A549 (cell line): ENCODE results near the gene DEF6. TPM values are rescaled to one million over a fixed set of nuclear protein-coding genes. Genes with fewer than 3 reads are reported as not detected.
A peak's percentile ranks its signal among the peaks of the same experiment; 100 is the strongest.
"Not testable (repeated sequence)": the region's sequence is repeated elsewhere in the genome, so short reads cannot be mapped to it uniquely, and the experiment has no call there.

Experiments
- ATAC-seq, 2 experiments: fragments of 200-7000 bp in 1 of 2; fragments of >200 bp in 1 of 2; cut with Nextera tagmentation in 1 of 2; cut with Tn5 transposase in 1 of 2; 3 replicates each; pipeline versions ENCODE4 v1.8.0 to v1.9.1; 2018 to 2020; ENCODE audit warnings: mild to moderate bottlenecking in 1 of 2, moderate library complexity in 1 of 2
- CTCF ChIA-PET: fragments of 300-600 bp; sonication (Branson Sonifier 250); formaldehyde crosslinking; extraction: SDS; loops from one replicate; lab custom pipeline; 2021; ENCODE audit warnings: antibody characterized with exemption, inconsistent platforms; lab: Yijun Ruan, JAX
- POLR2A ChIA-PET: fragments of 350-600 bp; formaldehyde crosslinking; extraction: SDS; loops from one replicate; lab custom pipeline; 2021; ENCODE audit warnings: antibody characterized with exemption, inconsistent platforms; lab: Yijun Ruan, JAX
- DNase-seq, 2 experiments: peaks; one replicate each; pipeline versions ENCODE4 v3.0.0 to v3.0.0-alpha.2; 2011 to 2016; ENCODE audit warnings: low read depth in 1 of 2, low spot score in 1 of 2
- FAIRE-seq: peaks from 2 replicates; lab custom pipeline; 2011; peaks lifted over from hg19 to GRCh38; lab: Jason Lieb, UNC
- H3K27ac ChIP-seq, 2 experiments: fragments of >200 bp; sonication (Bioruptor Twin); formaldehyde crosslinking; 3 replicates each; pipeline ENCODE4 v1.5.1; 2016 to 2017
- H3K4me1 ChIP-seq: fragments of >200 bp; sonication (Bioruptor Twin); formaldehyde crosslinking; 3 replicates; pipeline ENCODE4 v1.6.1; 2016
- H3K4me2 ChIP-seq: fragments of >200 bp; sonication (Bioruptor Twin); formaldehyde crosslinking; 3 replicates; pipeline ENCODE4 v1.6.1; 2016
- H3K4me3 ChIP-seq: fragments of >200 bp; sonication (Bioruptor Twin); formaldehyde crosslinking; 3 replicates; pipeline ENCODE4 v1.5.1; 2016
- H3K9me3 ChIP-seq: fragments of >200 bp; sonication (Bioruptor Twin); formaldehyde crosslinking; 3 replicates; pipeline ENCODE4 v1.6.1; 2016
- CEBPB ChIP-seq, 2 experiments: fragments of >200 bp in 1 of 2; sonication (Bioruptor Twin) in 1 of 2; formaldehyde crosslinking in 1 of 2; IDR thresholded peaks; 2 replicates each; pipeline ENCODE4 v1.6.1; 2012 to 2016
- KDM5A ChIP-seq: fragments of 200-600 bp; sonication (generic); IDR thresholded peaks from 2 replicates; pipeline ENCODE4 v1.6.1; 2016; ENCODE audit warnings: antibody characterized with exemption, mild to moderate bottlenecking
- NPAS2 ChIP-seq: fragments of 250-450 bp; sonication (Bioruptor Pico); IDR thresholded peaks from 2 replicates; pipeline ENCODE4 v1.8.0; 2022; ENCODE audit warnings: mild to moderate bottlenecking, moderate library complexity, borderline replicate concordance
- NR3C1 ChIP-seq: fragments of >200 bp; sonication (Bioruptor Twin); formaldehyde crosslinking; IDR thresholded peaks from 3 replicates; pipeline ENCODE4 v1.6.1; 2017
- PHF8 ChIP-seq: fragments of 200-600 bp; sonication (generic); IDR thresholded peaks from 2 replicates; pipeline ENCODE4 v1.6.1; 2016; ENCODE audit warnings: low read depth, mild to moderate bottlenecking, antibody characterized with exemption, moderate library complexity, borderline replicate concordance
- POLR2A ChIP-seq: IDR thresholded peaks from 2 replicates; pipeline ENCODE4 v1.6.1; 2012; ENCODE audit warnings: mild to moderate bottlenecking, low read length
- RAD21 ChIP-seq, 2 experiments: fragments of >200 bp in 1 of 2; sonication (Bioruptor Twin) in 1 of 2; formaldehyde crosslinking in 1 of 2; IDR thresholded peaks in 1 of 2; conservative IDR thresholded peaks in 1 of 2; 2 replicates in 1 of 2; 3 replicates in 1 of 2; pipeline ENCODE4 v1.6.1; 2012 to 2018; ENCODE audit warnings: inconsistent platforms in 1 of 2
- RFX5 ChIP-seq: fragments of 450-650 bp; IDR thresholded peaks from 2 replicates; pipeline ENCODE4 v1.7.1; 2014; ENCODE audit warnings: antibody characterized with exemption, mild to moderate bottlenecking, moderate library complexity
- SMC3 ChIP-seq: fragments of >200 bp; sonication (Bioruptor Twin); formaldehyde crosslinking; IDR thresholded peaks from 3 replicates; pipeline ENCODE4 v1.6.1; 2018; ENCODE audit warnings: inconsistent platforms
- TFCP2L1 ChIP-seq: fragments of 250-450 bp; sonication (Bioruptor Pico); IDR thresholded peaks from 2 replicates; pipeline ENCODE4 v1.5.0; 2021; ENCODE audit warnings: mild to moderate bottlenecking
- WGBS: methylation state at CpG from one replicate; pipeline ENCODE4 v1.1.6; 2017; ENCODE audit errors: missing lambda C conversion rate; 5-methylcytosine and 5-hydroxymethylcytosine counted together
- polyA plus RNA-seq, 4 experiments: library from polyadenylated mRNA; depleted of rRNA in 3 of 4; stranded (reverse); fragments of >200 nt; fragmentation: RNase III in 1 of 4; extraction: RNeasy Plus Mini Kit Qiagen cat#74134 plus additional on column Dnase treatment in 1 of 4; gene quantifications; 2 replicates in 3 of 4; 3 replicates in 1 of 4; pipeline ENCODE4 v1.2.3, GENCODE V29; 2011 to 2017
- TF ChIP-seq, protein P1 (sequence below): fragments of 150-350 bp; IDR thresholded peaks from 2 replicates; pipeline ENCODE4 v1.6.1; 2014; ENCODE audit warnings: low read depth, mild to moderate bottlenecking, low read length
- TF ChIP-seq, protein P2 (sequence below): fragments of 200-600 bp; sonication (generic); IDR thresholded peaks from 2 replicates; pipeline ENCODE4 v1.6.1; 2016; ENCODE audit warnings: antibody characterized with exemption, mild to moderate bottlenecking, moderate library complexity
- TF ChIP-seq, protein P3 (sequence below): fragments of >200 bp; sonication (Bioruptor Twin); formaldehyde crosslinking; IDR thresholded peaks from 3 replicates; pipeline ENCODE4 v1.5.1; 2016
- TF ChIP-seq, protein P4 (sequence below): IDR thresholded peaks from 2 replicates; pipeline ENCODE4 v1.6.1; 2012
- TF ChIP-seq, protein P5 (sequence below): fragments of 250-450 bp; sonication (Bioruptor Pico); IDR thresholded peaks from 2 replicates; pipeline ENCODE4 v1.5.0; 2020; ENCODE audit warnings: low read depth, mild to moderate bottlenecking, moderate library complexity

Gene DEF6
- polyA plus RNA-seq, 2 of the 4 experiments (the other 2 are of a cell fraction) = 0.05 TPM

DNA sequence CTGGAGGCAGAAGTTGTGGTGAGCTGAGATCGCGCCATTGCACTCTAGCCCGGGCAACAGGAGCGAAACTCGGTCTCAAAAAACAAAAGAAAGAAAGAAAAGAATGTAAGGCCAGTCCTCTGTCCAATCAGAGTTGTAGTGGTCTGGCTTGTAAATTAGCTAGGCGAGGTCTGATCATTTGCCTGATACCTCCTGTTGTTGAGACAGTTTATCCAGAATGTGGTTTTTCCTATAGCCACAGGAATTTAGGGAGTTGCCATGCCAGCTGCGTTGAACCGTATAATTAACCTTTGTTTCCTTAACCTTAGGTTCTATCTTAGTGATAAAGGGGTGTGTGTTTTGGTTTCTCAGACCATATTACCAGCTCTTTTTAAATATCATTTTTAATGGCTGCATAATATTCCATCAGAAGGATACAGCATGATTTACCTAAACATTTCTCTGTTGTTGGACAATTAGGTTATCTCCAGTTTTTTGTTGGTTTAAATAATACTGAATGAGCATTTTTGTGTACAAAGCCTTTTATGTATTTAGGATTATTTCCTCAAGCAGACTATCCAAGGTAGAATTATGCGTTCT lies 33.0 kb downstream of the DEF6 start:
- no peak for FAIRE-seq
- CTCF ChIA-PET = interaction anchor here (0.6 to 6.0 kb wide), 2 partner anchors 11 to 117 kb away, joined by 3 to 30 read pairs; partner anchors contain the start of gene PPARD

DNA sequence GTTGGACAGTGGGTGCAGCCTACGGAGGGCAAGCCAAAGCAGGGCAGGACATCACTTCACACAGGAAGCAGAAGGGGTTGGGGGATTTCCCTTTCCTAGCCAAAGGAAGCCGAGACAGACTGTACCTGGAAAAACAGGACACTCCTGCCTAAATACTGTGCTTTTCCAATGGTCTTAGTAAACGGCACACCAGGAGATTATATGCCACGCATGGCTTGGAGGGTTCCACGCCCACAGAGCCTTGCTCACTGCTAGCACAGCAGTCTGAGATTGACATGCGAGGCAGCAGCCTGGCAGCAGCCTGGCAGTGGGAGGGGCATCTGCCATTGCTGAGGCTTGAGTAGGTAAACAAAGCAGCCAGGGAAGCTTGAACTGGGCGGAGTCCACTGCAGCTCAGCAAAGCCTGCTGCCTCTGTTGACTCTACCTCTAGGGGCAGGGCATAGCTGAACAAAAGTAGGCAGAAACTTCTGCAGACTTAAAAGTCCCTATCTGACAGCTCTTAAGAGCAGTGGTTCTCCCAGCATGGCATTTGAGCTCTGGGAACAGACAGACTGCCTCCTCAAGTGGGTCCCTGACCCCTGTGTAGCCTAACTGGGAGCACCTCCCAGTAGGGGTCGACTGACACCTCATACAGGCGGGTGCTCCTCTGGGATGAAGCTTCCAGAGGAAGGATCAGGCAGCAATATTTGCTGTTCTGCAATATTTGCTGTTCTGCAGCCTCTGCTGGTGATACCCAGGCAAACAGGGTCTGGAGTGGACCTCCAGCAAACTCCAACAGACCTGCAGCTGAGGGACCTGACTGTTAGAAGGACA lies 34.7 kb downstream of the DEF6 start:
- peak overlapping the region; percentile 64 for H3K4me2 ChIP-seq
- H3K9me3 ChIP-seq, H3K27ac ChIP-seq, POLR2A ChIA-PET, H3K4me1 ChIP-seq, H3K4me3 ChIP-seq, FAIRE-seq: not testable (repeated sequence)
- DNase-seq (peak in 1 of 2 experiments; percentile 69), ATAC-seq (peak; percentile 77 to 87)
- CTCF ChIA-PET = interaction anchor here (0.7 to 6.0 kb wide), 6 partner anchors 10 to 135 kb away, joined by 3 to 30 read pairs (median 3); partner anchors contain the start of gene PPARD
- WGBS = 6% methylated on average over 7 of the region's 9 CpGs

More for the DNA sequence above, 33.0 kb downstream of the DEF6 start:
- no peak for TF ChIP-seq PHF8
- Histone ChIP-seq H3K9me3 (no peaks in the 10 kb centered on the region), H3K4me3 (no peak overlapping the region), H3K4me1 (no peaks in the 10 kb centered on the region), H3K27ac (no peak overlapping the region), H3K4me2 (no peak overlapping the region)
- POLR2A ChIA-PET = no interaction called here
- ATAC-seq (no peak), DNase-seq (no peak)
- 82% methylated on average over 9 of the region's 9 CpGs for WGBS

DNA sequence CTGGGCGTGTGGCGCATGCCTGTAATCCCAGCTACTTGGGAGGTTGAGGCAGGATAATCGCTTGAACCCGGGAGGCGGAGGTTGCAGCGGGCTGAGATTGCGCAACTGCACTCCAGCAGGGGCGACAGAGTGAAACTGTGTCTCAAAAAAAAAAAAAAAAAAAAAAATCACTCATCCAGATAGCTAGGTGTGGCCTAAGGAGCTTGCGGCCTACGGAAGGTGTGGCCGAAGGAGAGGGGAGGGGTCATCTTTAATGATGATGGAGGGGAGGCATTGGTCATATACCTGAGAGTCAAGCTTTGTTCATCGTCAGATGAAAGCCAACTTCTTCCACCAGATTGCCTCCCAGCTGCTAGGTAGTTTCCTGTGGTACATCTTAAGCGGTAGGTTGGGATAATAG lies 43.9 kb downstream of the DEF6 start:
- FAIRE-seq (no peak), DNase-seq (no peak)
- CTCF ChIA-PET = interaction anchor here (0.6 to 6.9 kb wide), 33 partner anchors 11 to 397 kb away, joined by 3 to 140 read pairs (median 5); partner anchors contain the start of genes FANCE and RPL10A

DNA sequence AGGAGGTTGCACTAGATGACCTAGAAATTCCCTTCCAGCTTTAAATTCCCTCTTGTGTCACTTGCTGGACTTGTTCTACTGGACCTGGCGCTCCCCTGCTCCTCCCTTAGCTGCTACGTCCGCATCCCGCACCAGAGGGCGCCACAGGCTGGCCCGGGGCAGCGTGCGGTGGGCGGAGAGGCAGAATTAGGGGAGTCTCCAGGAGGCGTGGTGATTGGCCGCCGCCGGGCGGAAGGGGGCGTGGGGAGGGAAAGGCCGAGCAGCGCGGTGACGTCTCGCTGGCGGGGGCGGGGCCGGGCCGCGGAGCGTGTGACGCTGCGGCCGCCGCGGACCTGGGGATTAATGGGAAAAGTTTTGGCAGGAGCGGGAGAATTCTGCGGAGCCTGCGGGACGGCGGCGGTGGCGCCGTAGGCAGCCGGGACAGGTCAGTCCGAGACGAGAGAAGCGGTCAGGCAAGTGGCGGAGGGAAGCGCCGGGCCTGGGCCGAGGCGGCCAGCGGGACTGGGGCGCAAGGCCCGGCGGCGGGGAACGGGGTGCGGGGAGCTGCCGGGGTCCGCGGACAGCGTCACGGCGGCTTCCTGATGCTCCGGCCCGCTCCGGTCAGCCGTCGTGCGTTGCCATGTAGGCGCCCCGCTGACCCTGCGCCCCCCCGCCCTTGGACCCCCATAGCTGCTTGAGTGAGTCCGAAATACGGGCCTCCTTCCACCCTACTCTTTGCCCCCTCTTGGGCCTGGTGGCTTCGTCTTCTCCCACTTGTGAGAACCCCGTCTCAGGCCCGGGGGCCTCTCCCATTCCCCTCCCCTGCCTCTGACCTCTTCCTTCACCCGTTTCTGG lies 44.9 kb downstream of the DEF6 start, which contains the start of gene PPARD:
Gene PPARD (plus strand): TSS at position 301 of the 834 bp plus-strand sequence. CDS start 68,530 bp downstream, outside the sequence.
- Histone ChIP-seq H3K9me3 (no peaks in the 10 kb centered on the region), H3K27ac (peak within 1 kb of the TSS; percentile 72 to 89), H3K4me2 (peak within 1 kb of the TSS; percentile 86), H3K4me3 (peak within 1 kb of the TSS; percentile 69), H3K4me1 (peaks cover 8% of the 10 kb centered on the region; the same call in 2 of the 3 replicates)
- ChIA-PET CTCF (interaction anchor here (0.6 to 6.9 kb wide), 38 partner anchors 10 to 397 kb away, joined by 3 to 140 read pairs (median 5); partner anchors contain the start of genes FANCE and RPL10A), POLR2A (interaction anchor here (0.6 to 1.5 kb wide), 3 partner anchors 105 to 125 kb away, joined by 4 to 8 read pairs (median 4); no protein-coding TSS in a partner anchor)
- peak; percentile 97 to 99 for ATAC-seq
- WGBS = 2% methylated on average over 13 of the region's 77 CpGs
- no peak for FAIRE-seq
- DNase-seq = peak; percentile 84 to 91
- TF ChIP-seq, protein P1, sequence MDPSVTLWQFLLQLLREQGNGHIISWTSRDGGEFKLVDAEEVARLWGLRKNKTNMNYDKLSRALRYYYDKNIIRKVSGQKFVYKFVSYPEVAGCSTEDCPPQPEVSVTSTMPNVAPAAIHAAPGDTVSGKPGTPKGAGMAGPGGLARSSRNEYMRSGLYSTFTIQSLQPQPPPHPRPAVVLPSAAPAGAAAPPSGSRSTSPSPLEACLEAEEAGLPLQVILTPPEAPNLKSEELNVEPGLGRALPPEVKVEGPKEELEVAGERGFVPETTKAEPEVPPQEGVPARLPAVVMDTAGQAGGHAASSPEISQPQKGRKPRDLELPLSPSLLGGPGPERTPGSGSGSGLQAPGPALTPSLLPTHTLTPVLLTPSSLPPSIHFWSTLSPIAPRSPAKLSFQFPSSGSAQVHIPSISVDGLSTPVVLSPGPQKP = no peak
- TF ChIP-seq, protein P2, sequence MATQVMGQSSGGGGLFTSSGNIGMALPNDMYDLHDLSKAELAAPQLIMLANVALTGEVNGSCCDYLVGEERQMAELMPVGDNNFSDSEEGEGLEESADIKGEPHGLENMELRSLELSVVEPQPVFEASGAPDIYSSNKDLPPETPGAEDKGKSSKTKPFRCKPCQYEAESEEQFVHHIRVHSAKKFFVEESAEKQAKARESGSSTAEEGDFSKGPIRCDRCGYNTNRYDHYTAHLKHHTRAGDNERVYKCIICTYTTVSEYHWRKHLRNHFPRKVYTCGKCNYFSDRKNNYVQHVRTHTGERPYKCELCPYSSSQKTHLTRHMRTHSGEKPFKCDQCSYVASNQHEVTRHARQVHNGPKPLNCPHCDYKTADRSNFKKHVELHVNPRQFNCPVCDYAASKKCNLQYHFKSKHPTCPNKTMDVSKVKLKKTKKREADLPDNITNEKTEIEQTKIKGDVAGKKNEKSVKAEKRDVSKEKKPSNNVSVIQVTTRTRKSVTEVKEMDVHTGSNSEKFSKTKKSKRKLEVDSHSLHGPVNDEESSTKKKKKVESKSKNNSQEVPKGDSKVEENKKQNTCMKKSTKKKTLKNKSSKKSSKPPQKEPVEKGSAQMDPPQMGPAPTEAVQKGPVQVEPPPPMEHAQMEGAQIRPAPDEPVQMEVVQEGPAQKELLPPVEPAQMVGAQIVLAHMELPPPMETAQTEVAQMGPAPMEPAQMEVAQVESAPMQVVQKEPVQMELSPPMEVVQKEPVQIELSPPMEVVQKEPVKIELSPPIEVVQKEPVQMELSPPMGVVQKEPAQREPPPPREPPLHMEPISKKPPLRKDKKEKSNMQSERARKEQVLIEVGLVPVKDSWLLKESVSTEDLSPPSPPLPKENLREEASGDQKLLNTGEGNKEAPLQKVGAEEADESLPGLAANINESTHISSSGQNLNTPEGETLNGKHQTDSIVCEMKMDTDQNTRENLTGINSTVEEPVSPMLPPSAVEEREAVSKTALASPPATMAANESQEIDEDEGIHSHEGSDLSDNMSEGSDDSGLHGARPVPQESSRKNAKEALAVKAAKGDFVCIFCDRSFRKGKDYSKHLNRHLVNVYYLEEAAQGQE = no peak
- TF ChIP-seq SMC3 = peak; percentile 97
- TF ChIP-seq POLR2A = 0 out of 2 replicates have a peak, but pooled peaks have one; percentile 33
- TF ChIP-seq RFX5 = 0 out of 2 replicates have a peak, but pooled peaks have one; percentile 13
- TF ChIP-seq, protein P3, sequence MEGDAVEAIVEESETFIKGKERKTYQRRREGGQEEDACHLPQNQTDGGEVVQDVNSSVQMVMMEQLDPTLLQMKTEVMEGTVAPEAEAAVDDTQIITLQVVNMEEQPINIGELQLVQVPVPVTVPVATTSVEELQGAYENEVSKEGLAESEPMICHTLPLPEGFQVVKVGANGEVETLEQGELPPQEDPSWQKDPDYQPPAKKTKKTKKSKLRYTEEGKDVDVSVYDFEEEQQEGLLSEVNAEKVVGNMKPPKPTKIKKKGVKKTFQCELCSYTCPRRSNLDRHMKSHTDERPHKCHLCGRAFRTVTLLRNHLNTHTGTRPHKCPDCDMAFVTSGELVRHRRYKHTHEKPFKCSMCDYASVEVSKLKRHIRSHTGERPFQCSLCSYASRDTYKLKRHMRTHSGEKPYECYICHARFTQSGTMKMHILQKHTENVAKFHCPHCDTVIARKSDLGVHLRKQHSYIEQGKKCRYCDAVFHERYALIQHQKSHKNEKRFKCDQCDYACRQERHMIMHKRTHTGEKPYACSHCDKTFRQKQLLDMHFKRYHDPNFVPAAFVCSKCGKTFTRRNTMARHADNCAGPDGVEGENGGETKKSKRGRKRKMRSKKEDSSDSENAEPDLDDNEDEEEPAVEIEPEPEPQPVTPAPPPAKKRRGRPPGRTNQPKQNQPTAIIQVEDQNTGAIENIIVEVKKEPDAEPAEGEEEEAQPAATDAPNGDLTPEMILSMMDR = peak; percentile 86
- TF ChIP-seq NPAS2 (CRISPR knock-in tag) = no peak
- no peak for TF ChIP-seq TFCP2L1 (CRISPR knock-in tag)
- no peak for TF ChIP-seq KDM5A
- TF ChIP-seq, protein P4, sequence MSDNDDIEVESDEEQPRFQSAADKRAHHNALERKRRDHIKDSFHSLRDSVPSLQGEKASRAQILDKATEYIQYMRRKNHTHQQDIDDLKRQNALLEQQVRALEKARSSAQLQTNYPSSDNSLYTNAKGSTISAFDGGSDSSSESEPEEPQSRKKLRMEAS = 0 out of 2 replicates have a peak, but pooled peaks have one; percentile 35
- TF ChIP-seq NR3C1 = no peak
- TF ChIP-seq RAD21 (conservative IDR thresholded peaks at IDR 0.05 in 1 of 2, IDR thresholded peaks at IDR 0.05 in 1 of 2) = peak; percentile 95 to 96

More for the DNA sequence above, 43.9 kb downstream of the DEF6 start:
- POLR2A ChIA-PET = interaction anchor here (0.7 to 1.5 kb wide), 2 partner anchors 108 to 126 kb away, joined by 4 to 8 read pairs; no protein-coding TSS in a partner anchor
- no peak; a peak in 1 of 6 replicates for ATAC-seq
- peaks cover 8% of the 10 kb centered on the region; the same call in 2 of the 3 replicates for H3K4me1 ChIP-seq
- peak in 1 of 2 experiments; percentile 60; a peak in 3 of 4 replicates for TF ChIP-seq CEBPB (IDR thresholded peaks at IDR 0.05)
- TF ChIP-seq, protein P5, sequence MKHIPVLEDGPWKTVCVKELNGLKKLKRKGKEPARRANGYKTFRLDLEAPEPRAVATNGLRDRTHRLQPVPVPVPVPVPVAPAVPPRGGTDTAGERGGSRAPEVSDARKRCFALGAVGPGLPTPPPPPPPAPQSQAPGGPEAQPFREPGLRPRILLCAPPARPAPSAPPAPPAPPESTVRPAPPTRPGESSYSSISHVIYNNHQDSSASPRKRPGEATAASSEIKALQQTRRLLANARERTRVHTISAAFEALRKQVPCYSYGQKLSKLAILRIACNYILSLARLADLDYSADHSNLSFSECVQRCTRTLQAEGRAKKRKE (CRISPR knock-in tag) = no peak
- H3K27ac ChIP-seq = no peak overlapping the region
- 77% methylated on average over 13 of the region's 13 CpGs for WGBS
- H3K4me2 ChIP-seq = no peak overlapping the region
- no peaks in the 10 kb centered on the region for H3K9me3 ChIP-seq
- no peak overlapping the region for H3K4me3 ChIP-seq
